Measurements from ENCODE around the gene EMSY. TPM values are rescaled to one million over a fixed set of nuclear protein-coding genes. Genes with fewer than 3 reads are reported as not detected.

EMSY gene
- total RNA-seq, 1 experiment from 2014 or later: 29.3 TPM

DNA sequence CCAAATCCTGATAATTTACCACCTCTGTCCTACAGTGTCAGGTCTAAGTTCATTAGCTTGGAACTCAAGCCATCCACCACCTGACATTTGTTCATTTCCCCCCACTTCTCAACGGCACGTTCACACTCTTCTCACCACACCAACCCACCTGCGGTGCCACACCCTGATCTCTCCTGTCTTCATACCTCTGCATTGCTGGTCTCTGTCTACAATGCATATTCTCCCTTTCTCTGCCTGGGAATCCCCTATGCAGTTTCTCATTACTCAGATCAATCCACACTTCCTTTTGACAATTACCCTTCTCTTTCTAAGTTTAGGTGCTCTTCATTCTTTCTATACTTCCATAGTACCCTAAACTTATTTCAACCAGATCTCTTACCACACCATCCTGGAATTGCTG is 20.4 kb upstream of the EMSY start:
- Histone ChIP-seq H3K4me1 (ENCODE audit: insufficient read depth, low read length) (no peaks in the 10 kb centered on the region), H3K18ac (ENCODE audit: insufficient read length, low read depth, low read length) (no peak overlapping the region), H3K79me2 (ENCODE audit: insufficient read depth, low read length) (no peaks in the 10 kb centered on the region), H4K20me1 (ENCODE audit: control insufficient read depth, insufficient read depth, insufficient read length) (no peaks in the 10 kb centered on the region), H4K5ac (ENCODE audit: insufficient read length, low read depth, low read length) (no peak overlapping the region), H3T11ph (ENCODE audit: low read length) (no peak overlapping the region), H2AK5ac (ENCODE audit: insufficient read length, low read length) (no peak overlapping the region), H3K79me1 (ENCODE audit: insufficient read depth, low read depth, low read length, poor library complexity, severe bottlenecking) (no peaks in the 10 kb centered on the region), H2BK5ac (ENCODE audit: insufficient read length, low read length) (no peak overlapping the region), H3K9ac (ENCODE audit: extremely low read depth, insufficient read length, low read length) (no peak overlapping the region), H3K27ac (ENCODE audit: insufficient read length, low read depth, low read length) (no peak overlapping the region), H3K9me3 (ENCODE audit: control insufficient read depth, low read depth, low read length) (no peaks in the 10 kb centered on the region), H3K56ac (ENCODE audit: insufficient read length, low read depth, low read length) (no peak overlapping the region), H2AFZ (ENCODE audit: low read length) (no peak overlapping the region), H3K23ac (ENCODE audit: insufficient read length, low read depth, low read length) (no peak overlapping the region), H4K8ac (replicated peaks; ENCODE audit: insufficient read length, low read depth, low read length) (no peak overlapping the region), H3K4me2 (ENCODE audit: insufficient read depth, insufficient read length, low read length) (no peak overlapping the region), H3K14ac (ENCODE audit: insufficient read depth, low read length) (no peak overlapping the region), H2BK120ac (ENCODE audit: low read depth, low read length, poor library complexity, severe bottlenecking) (no peak overlapping the region), H2BK15ac (ENCODE audit: low read depth, low read length) (no peak overlapping the region), H3K27me3 (ENCODE audit: insufficient read depth, low read length) (no peaks in the 10 kb centered on the region), H3K23me2 (ENCODE audit: insufficient read length, low read depth, low read length, poor library complexity, severe bottlenecking) (no peaks in the 10 kb centered on the region), H4K91ac (ENCODE audit: insufficient read length, low read depth, low read length) (no peak overlapping the region), H2BK12ac (ENCODE audit: insufficient read length, low read depth, low read length) (no peak overlapping the region), H2BK20ac (ENCODE audit: low read depth, low read length, poor library complexity, severe bottlenecking) (no peak overlapping the region), H3K4ac (ENCODE audit: low read depth, low read length) (no peak overlapping the region)
- no peak for DNase-seq
- no peaks in the 10 kb centered on the region; the same call in 1 of the 2 replicates for H3K27me3 Mint-ChIP-seq (ENCODE audit: low read depth)
- no peaks in the 10 kb centered on the region for H3K9me3 Mint-ChIP-seq
- TF ChIP-seq, protein P1, sequence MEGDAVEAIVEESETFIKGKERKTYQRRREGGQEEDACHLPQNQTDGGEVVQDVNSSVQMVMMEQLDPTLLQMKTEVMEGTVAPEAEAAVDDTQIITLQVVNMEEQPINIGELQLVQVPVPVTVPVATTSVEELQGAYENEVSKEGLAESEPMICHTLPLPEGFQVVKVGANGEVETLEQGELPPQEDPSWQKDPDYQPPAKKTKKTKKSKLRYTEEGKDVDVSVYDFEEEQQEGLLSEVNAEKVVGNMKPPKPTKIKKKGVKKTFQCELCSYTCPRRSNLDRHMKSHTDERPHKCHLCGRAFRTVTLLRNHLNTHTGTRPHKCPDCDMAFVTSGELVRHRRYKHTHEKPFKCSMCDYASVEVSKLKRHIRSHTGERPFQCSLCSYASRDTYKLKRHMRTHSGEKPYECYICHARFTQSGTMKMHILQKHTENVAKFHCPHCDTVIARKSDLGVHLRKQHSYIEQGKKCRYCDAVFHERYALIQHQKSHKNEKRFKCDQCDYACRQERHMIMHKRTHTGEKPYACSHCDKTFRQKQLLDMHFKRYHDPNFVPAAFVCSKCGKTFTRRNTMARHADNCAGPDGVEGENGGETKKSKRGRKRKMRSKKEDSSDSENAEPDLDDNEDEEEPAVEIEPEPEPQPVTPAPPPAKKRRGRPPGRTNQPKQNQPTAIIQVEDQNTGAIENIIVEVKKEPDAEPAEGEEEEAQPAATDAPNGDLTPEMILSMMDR (conservative IDR thresholded peaks at IDR 0.05): no peak
- no CpG with 5 or more reads among the region's 3 CpGs for WGBS (ENCODE audit: extremely low coverage, insufficient read length, low lambda C conversion rate)
- no peaks in the 10 kb centered on the region for H3K36me3 Mint-ChIP-seq (ENCODE audit: insufficient read depth in 1 of 3, low read depth in 3 of 3)
- H3K27ac Mint-ChIP-seq: no peak overlapping the region
- no peak overlapping the region; a peak in 1 of 5 replicates for H3K4me3 Mint-ChIP-seq
- H3K4me1 Mint-ChIP-seq: peaks cover 3 to 4% of the 10 kb centered on the region in 2 experiments; a peak in 2 of 4 replicates

Measured in H9 (cell line).